Coronary artery (tissue), 2 donors: ENCODE results near the gene XPNPEP1.

Experiments used
- DNase-seq: peaks from one replicate; pipeline ENCODE4 v3.0.0-alpha.2; 2017; ENCODE audit warnings: low spot score
- H3K27ac ChIP-seq, 2 donors: fragments of 200-600 bp; sonication (generic); one replicate each; pipeline ENCODE4 v1.5.1; 2016 to 2019
- H3K4me3 ChIP-seq: fragments of 200-600 bp; sonication (generic); 2 replicates; pipeline ENCODE4 v1.5.1; 2016; ENCODE audit warnings: mild to moderate bottlenecking, moderate library complexity
- CTCF ChIP-seq: fragments of 200-600 bp; sonication (generic); IDR thresholded peaks from one replicate; pipeline ENCODE4 v1.5.1; 2019; ENCODE audit warnings: antibody characterized with exemption

The XPNPEP1 gene

GRCh38 chr10:109932391-109932790, 9.1 kb upstream of the XPNPEP1 start:
- TF ChIP-seq CTCF: no peak
- H3K4me3 ChIP-seq: no peak overlapping the region
- no peak for DNase-seq
- no peak overlapping the region for H3K27ac ChIP-seq

GRCh38 chr10:109931163-109931562, 7.9 kb upstream of the XPNPEP1 start:
- DNase-seq: no peak
- H3K27ac ChIP-seq: no peak overlapping the region
- no peak for TF ChIP-seq CTCF
- H3K4me3 ChIP-seq: no peak overlapping the region

- DNase-seq: no peak
- H3K27ac ChIP-seq: peak overlapping the region in 1 of 2 donors; percentile 13
Measured at GRCh38 chr10:109929501-109930219, 6.3 kb upstream of the XPNPEP1 start.

GRCh38 chr10:109928475-109928891, 5.2 kb upstream of the XPNPEP1 start:
- no peak for TF ChIP-seq CTCF
- Histone ChIP-seq H3K27ac (peak overlapping the region in 1 of 2 donors; percentile 39), H3K4me3 (no peak overlapping the region)
- DNase-seq: no peak

More at GRCh38 chr10:109929501-109930219, 6.3 kb upstream of the XPNPEP1 start:
- TF ChIP-seq CTCF: no peak
- H3K4me3 ChIP-seq: no peak overlapping the region

- no peak for TF ChIP-seq CTCF
- no peak overlapping the region for H3K27ac ChIP-seq
- no peak overlapping the region for H3K4me3 ChIP-seq
- no peak for DNase-seq
Measured at GRCh38 chr10:109926825-109927224, 3.5 kb upstream of the XPNPEP1 start.

- TF ChIP-seq CTCF: no peak
- Histone ChIP-seq H3K4me3 (no peak overlapping the region), H3K27ac (peak overlapping the region in 1 of 2 donors; percentile 40)
- DNase-seq: no peak
Measured at GRCh38 chr10:109926061-109926745, 2.9 kb upstream of the XPNPEP1 start.
